HepG2 (cell line): ENCODE measurements around the gene CCNI2. TPM values are rescaled to one million over a fixed set of nuclear protein-coding genes. Genes with fewer than 3 reads are reported as not detected.

Source experiments
- ATAC-seq: fragments of 200-7000 bp; cut with Tn5 transposase; 3 replicates; pipeline ENCODE4 v1.9.1; 2020; ENCODE audit warnings: mild to moderate bottlenecking, moderate library complexity
- BruUV-seq: library from RNA; stranded (reverse); fragments of 400-500 nt; replicated peaks from 2 replicates; lab custom pipeline; 2021; lab: Mats Ljungman, UMichigan
- CTCF ChIA-PET: fragments of 300-600 bp; formaldehyde crosslinking; extraction: SDS; loops from one replicate; lab custom pipeline; 2021; ENCODE audit warnings: low total read pairs, inconsistent platforms, low intra/inter-chr PET ratio; lab: Yijun Ruan, JAX
- POLR2A ChIA-PET: fragments of 350-600 bp; sonication (Branson Sonifier 250); formaldehyde crosslinking; loops from one replicate; lab custom pipeline; 2020; ENCODE audit warnings: antibody characterized with exemption, inconsistent platforms; lab: Yijun Ruan, JAX
- DNase-seq: peaks from one replicate; pipeline ENCODE4 v3.0.0-alpha.2; 2015; ENCODE audit warnings: low spot score
- FAIRE-seq: peaks from 3 replicates; lab custom pipeline; 2011; peaks lifted over from hg19 to GRCh38; lab: Jason Lieb, UNC
- H2AFZ ChIP-seq: one replicate; pipeline ENCODE4 v1.6.1; 2011; ENCODE audit warnings: low read length, inconsistent platforms
- H3K27ac ChIP-seq: fragments of 300-600 bp; 3 replicates; pipeline ENCODE4 v1.8.0; 2011; ENCODE audit warnings: mixed run types, mild to moderate bottlenecking, mixed read lengths, low read length, inconsistent platforms; ENCODE audit not compliant: insufficient read depth; ENCODE audit errors: extremely low read length
- H3K27me3 ChIP-seq, 2 experiments: fragments of 200-600 bp in 1 of 2; 2 replicates in 1 of 2; 3 replicates in 1 of 2; pipeline versions ENCODE4 v1.6.0 to v1.8.0; 2011; ENCODE audit warnings: low read length in 2 of 2, mild to moderate bottlenecking in 2 of 2, moderate library complexity in 2 of 2, inconsistent platforms in 1 of 2; ENCODE audit not compliant: insufficient read depth in 2 of 2, control insufficient read depth in 1 of 2
- H3K36me3 ChIP-seq, 2 experiments: fragments of 200-600 bp in 1 of 2; replicated peaks in 1 of 2; 2 replicates in 1 of 2; 3 replicates in 1 of 2; pipeline versions ENCODE4 v1.5.1 to v1.8.0; 2011; ENCODE audit warnings: low read length in 2 of 2, inconsistent platforms in 1 of 2; ENCODE audit not compliant: insufficient read depth in 2 of 2, control insufficient read depth in 1 of 2
- H3K4me1 ChIP-seq: 2 replicates; pipeline ENCODE4 v1.5.1; 2012; ENCODE audit warnings: low read length, inconsistent platforms; ENCODE audit not compliant: insufficient read depth
- H3K4me2 ChIP-seq: 2 replicates; pipeline ENCODE4 v1.6.0; 2011; ENCODE audit warnings: low read depth, low read length, inconsistent platforms
- H3K4me3 ChIP-seq, 3 experiments: fragments of 200-600 bp in 1 of 3; sonication (generic), shearing (Covaris generic) in 1 of 3; replicated peaks in 1 of 3; 2 replicates each; pipeline ENCODE4 v1.5.1; 2011 to 2016; ENCODE audit warnings: low read length in 3 of 3, inconsistent platforms in 2 of 3, low read depth in 2 of 3, mild to moderate bottlenecking in 2 of 3, control low read depth in 1 of 3, mixed read lengths in 1 of 3; ENCODE audit not compliant: insufficient read depth in 1 of 3
- H3K79me2 ChIP-seq: one replicate; pipeline ENCODE4 v1.6.1; 2011; ENCODE audit warnings: low read length, inconsistent platforms; ENCODE audit not compliant: insufficient read depth
- H3K9ac ChIP-seq: 2 replicates; pipeline ENCODE4 v1.6.0; 2011; ENCODE audit warnings: mild to moderate bottlenecking, low read depth, low read length, inconsistent platforms; ENCODE audit not compliant: insufficient read depth
- H3K9me3 ChIP-seq: 2 replicates; pipeline ENCODE4 v1.5.1; 2012; ENCODE audit warnings: mild to moderate bottlenecking, low read length
- H4K20me1 ChIP-seq: 2 replicates; pipeline ENCODE4 v1.6.0; 2011; ENCODE audit warnings: inconsistent platforms, mild to moderate bottlenecking, low read length, moderate library complexity; ENCODE audit not compliant: insufficient read depth
- BHLHE40 ChIP-seq: IDR thresholded peaks from 2 replicates; pipeline ENCODE4 v1.6.1; 2011; ENCODE audit warnings: low read length, improper control_type of control experiment
- CSRNP1 ChIP-seq: sonication (generic); formaldehyde crosslinking; IDR thresholded peaks from 2 replicates; pipeline ENCODE4 v1.8.1; 2023; ENCODE audit warnings: mild to moderate bottlenecking, missing genetic modification reagents
- GTF2F1 ChIP-seq: fragments of 150-350 bp; IDR thresholded peaks from 2 replicates; pipeline ENCODE4 v1.6.1; 2014; ENCODE audit warnings: low read length
- NFRKB ChIP-seq: fragments of 450-650 bp; IDR thresholded peaks from 2 replicates; pipeline ENCODE4 v1.6.1; 2017
- RAD21 ChIP-seq: fragments of 450-650 bp; formaldehyde crosslinking; IDR thresholded peaks from 2 replicates; pipeline ENCODE4 v1.5.0; 2020; ENCODE audit warnings: mild to moderate bottlenecking
- TP53 ChIP-seq: sonication (generic); formaldehyde crosslinking; conservative IDR thresholded peaks from 2 replicates; pipeline ENCODE4 v1.4.0; 2020; ENCODE audit warnings: missing genetic modification reagents
- USF2 ChIP-seq, 2 experiments: sonication (generic) in 1 of 2; formaldehyde crosslinking in 1 of 2; IDR thresholded peaks; 2 replicates each; pipeline versions ENCODE4 v1.5.1 to v1.6.1; 2011 to 2020; ENCODE audit warnings: borderline replicate concordance in 1 of 2, low read depth in 1 of 2, low read length in 1 of 2, mild to moderate bottlenecking in 1 of 2, missing genetic modification reagents in 1 of 2, moderate library complexity in 1 of 2
- ZNF672 ChIP-seq: sonication (generic); formaldehyde crosslinking; IDR thresholded peaks from 2 replicates; pipeline ENCODE4 v1.8.1; 2022; ENCODE audit warnings: missing genetic modification reagents
- ZNF780A ChIP-seq: sonication (generic); formaldehyde crosslinking; IDR thresholded peaks from 2 replicates; pipeline ENCODE4 v1.8.0; 2022; ENCODE audit warnings: mild to moderate bottlenecking, missing genetic modification reagents, moderate library complexity
- WGBS: methylation state at CpG from one replicate; pipeline ENCODE4 v1.1.6; 2017; ENCODE audit warnings: low lambda C conversion rate; 5-methylcytosine and 5-hydroxymethylcytosine counted together
- in situ Hi-C: cut with HindIII; loops from 2 replicates; pipeline ENCODE4 v1.10.0; 2017; ENCODE audit warnings: low pct_unique_long_range_greater_than_20kb; ENCODE audit not compliant: extremely low pct_ligation_motif_present
- intact Hi-C: fragments of 100-400 bp; cut with micrococcal nuclease; formaldehyde crosslinking; loops from one replicate; pipeline ENCODE4 v1.10.0; 2022; ENCODE audit not compliant: unreplicated experiment
- polyA plus RNA-seq, 8 experiments: library from polyadenylated mRNA; depleted of rRNA in 3 of 8; stranded (reverse) in 7 of 8; unstranded in 1 of 8; fragments of >200 nt; fragmentation: Illumina TruSeq in 4 of 8; extraction: Trizol in 4 of 8; gene quantifications; 2 replicates each; pipeline versions ENCODE4 v1.2.1 to v1.2.3, GENCODE V29; 2011 to 2016; ENCODE audit warnings: low read depth in 4 of 8, missing spikeins in 1 of 8, mixed read lengths in 1 of 8; ENCODE audit not compliant: insufficient read depth in 1 of 8
- total RNA-seq, 5 experiments: library from RNA; depleted of rRNA; stranded (reverse); fragments of >200 nt; fragmentation: Illumina TruSeq; extraction: Trizol; gene quantifications; 2 replicates each; pipeline ENCODE4 v1.2.3, GENCODE V29; 2016; ENCODE audit warnings: low read depth in 1 of 5

The CCNI2 gene
- total and polyA plus RNA-seq, 2 of the 13 experiments (the other 11 are each of a cell fraction or from before 2014, with no cell fraction given), result not detected

GRCh38 chr5:132782101-132782500 lies 34.9 kb downstream of the CCNI2 start:
- no peaks in the 10 kb centered on the region for H3K9me3 ChIP-seq
- H3K27me3 ChIP-seq, result no peaks in the 10 kb centered on the region
- no peak overlapping the region for H2AFZ ChIP-seq
- FAIRE-seq, result no peak
- no TSS peak for BruUV-seq
- TF ChIP-seq NFRKB (no peak), GTF2F1 (no peak), RAD21 (CRISPR knock-in tag) (no peak), USF2 (IDR thresholded peaks at IDR 0.05; ENCODE audit: low read depth, low read length) (no peak), USF2 (CRISPR knock-in tag; IDR thresholded peaks at IDR 0.05; ENCODE audit: borderline replicate concordance) (no peak)
- ChIA-PET POLR2A (interaction anchor here (1.6 kb wide), 1 partner anchor 25 kb away, joined by 3 read pairs; no protein-coding TSS in a partner anchor), CTCF (no interaction called here)
- no peak overlapping the region for H3K9ac ChIP-seq
- H4K20me1 ChIP-seq, result no peaks in the 10 kb centered on the region
- intact Hi-C loops, result no loop called here
- peaks cover 11% of the 10 kb centered on the region for H3K4me1 ChIP-seq
- H3K36me3 ChIP-seq, result no peaks in the 10 kb centered on the region; a peak in 1 of 5 replicates
- in situ Hi-C loops, result no loop called here
- no peak overlapping the region for H3K4me2 ChIP-seq
- 81% methylated on average over 4 of the region's 4 CpGs for WGBS
- no peak for DNase-seq
- no peak overlapping the region for H3K4me3 ChIP-seq
- no peak overlapping the region for H3K27ac ChIP-seq
- no peaks in the 10 kb centered on the region for H3K79me2 ChIP-seq
- no peak for ATAC-seq

DNA sequence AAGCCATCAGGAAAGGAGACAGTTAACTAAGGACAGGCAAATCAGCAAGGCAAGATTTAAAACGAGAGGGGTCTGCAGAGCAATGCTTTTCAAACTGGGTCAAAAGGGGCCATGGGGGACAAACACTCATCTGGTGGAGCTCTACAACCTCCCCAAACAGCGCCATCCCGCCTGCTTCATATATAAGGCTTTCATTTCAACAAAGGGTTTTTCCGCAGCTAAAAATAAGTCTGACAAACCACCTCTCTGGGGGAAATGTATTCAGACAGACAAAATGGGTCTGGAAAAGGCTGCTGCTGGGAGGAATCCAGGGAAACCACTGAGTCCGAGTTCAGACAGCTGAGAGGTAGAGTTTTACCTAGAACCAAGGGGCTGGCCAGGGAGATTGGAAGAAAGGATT lies 38.1 kb downstream of the CCNI2 start:
- intact Hi-C loops (no loop called here), in situ Hi-C loops (no loop called here)
- H4K20me1 ChIP-seq, result no peaks in the 10 kb centered on the region
- H3K4me3 ChIP-seq, result no peak overlapping the region
- no peaks in the 10 kb centered on the region for H3K27me3 ChIP-seq
- ATAC-seq, result no peak
- 0 out of 2 replicates have a peak, but pooled peaks cover 14% of the 10 kb centered on the region for H3K4me1 ChIP-seq
- H2AFZ ChIP-seq, result no peak overlapping the region
- no peak for DNase-seq
- TF ChIP-seq TP53 (CRISPR knock-in tag) (no peak), CSRNP1 (no peak), RAD21 (CRISPR knock-in tag) (no peak), ZNF780A (CRISPR knock-in tag) (no peak), BHLHE40 (no peak), ZNF672 (CRISPR knock-in tag) (no peak)
- FAIRE-seq, result no peak
- H3K9me3 ChIP-seq, result no peaks in the 10 kb centered on the region
- POLR2A ChIA-PET, result interaction anchor here (1.5 kb wide), 1 partner anchor 22 kb away, joined by 8 read pairs; no protein-coding TSS in a partner anchor
- no TSS peak for BruUV-seq
- no peaks in the 10 kb centered on the region; a peak in 2 of 5 replicates for H3K36me3 ChIP-seq
- 86% methylated on average over 5 of the region's 5 CpGs for WGBS
- H3K9ac ChIP-seq, result no peak overlapping the region
- CTCF ChIA-PET, result no interaction called here
- H3K79me2 ChIP-seq, result no peaks in the 10 kb centered on the region
- no peak overlapping the region for H3K27ac ChIP-seq
- no peak overlapping the region for H3K4me2 ChIP-seq
